Endothelial cell of hepatic sinusoid (primary cell): Measurements from ENCODE around the gene MAGEC3.
"Not testable (repeated sequence)": the region's sequence is repeated elsewhere in the genome, so short reads cannot be mapped to it uniquely, and the experiment has no call there.

Experiments used
- in situ Hi-C: cut with HindIII; loops from 2 replicates; pipeline ENCODE4 v1.10.0; 2017; ENCODE audit warnings: low sequenced_read_pairs

Gene MAGEC3

DNA sequence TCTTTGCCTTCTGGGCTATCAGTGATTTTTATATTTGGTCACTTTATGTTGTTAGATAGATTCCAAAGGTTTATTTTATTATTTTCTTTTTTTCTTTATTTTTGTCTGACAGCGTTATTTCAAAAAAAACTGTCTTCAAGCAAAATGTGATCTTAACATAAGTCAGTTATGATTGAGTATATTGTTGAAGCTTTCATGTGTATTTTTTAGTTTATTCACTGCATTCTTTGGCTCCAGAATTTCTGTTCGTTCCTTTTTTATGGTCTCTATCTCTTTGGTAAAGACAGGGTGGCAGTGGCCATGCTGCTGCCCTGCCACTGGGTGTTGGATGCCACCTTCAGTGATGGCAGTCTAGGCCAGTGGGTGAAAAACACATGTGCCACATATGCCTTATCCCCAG lies at the start of gene MAGEC3:
Gene MAGEC3 (plus strand): TSS at position 301 of the 400 bp plus-strand sequence. CDS start 0 bp downstream, at position 301.
- in situ Hi-C loops = loop anchor here (5.0 kb wide), 1 partner anchor 101 kb away; no protein-coding TSS in a partner anchor

DNA sequence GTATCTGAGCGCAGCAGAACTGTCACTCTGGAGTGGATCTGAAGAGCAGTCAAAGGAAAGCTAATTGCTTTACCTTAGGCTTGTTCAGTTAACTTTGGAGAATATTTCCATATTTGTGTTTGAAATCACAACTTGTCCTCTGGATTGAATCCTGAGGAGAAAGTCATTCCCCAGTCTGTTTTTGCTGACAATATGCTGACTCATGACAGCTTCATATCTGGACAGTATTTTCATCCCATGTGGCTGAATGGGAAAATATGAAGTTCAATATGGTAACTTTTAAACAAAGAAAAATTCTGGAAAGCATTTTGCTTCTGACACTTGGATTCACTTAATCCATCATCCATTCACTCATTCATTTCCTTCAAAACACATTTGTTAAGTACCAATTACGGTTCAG lies 46.3 kb upstream of the MAGEC3 start:
- in situ Hi-C loops = no loop called here

- in situ Hi-C loops = no loop called here
Observed at GRCh38 chrX:141811438-141811837, 26.7 kb upstream of the MAGEC3 start.

DNA sequence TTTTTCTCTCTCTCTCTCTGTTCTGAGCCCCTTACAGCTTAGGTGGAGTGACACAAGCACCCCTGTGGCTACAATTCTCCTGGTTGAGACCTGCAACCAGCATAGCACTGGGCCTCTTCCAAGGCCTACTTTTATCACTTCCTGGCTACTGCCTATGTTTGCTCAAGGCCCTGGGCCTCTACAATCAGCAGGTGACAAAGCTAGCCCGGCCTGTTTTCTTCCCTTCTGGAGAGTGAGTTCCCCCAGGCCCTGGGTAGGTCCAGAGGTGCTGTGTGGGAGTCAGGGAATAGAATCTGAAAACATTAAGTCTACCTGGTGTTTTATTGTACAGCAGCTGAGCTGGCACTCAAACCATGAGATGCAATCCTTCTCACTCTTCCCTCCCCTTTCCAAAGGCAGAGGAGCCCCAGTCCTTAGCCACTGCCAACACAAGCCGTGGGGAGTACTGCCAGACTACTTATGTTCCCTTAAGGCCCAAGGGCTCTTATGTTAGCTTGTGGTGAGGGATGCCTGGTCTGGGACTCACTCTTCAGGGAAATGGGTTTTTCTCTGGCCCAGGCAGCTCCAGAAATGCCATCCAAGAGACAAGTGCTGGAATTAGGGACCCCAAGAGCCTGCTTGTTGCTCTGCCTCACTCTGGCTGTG lies 23.8 kb upstream of the MAGEC3 start:
- in situ Hi-C loops = no loop called here

- in situ Hi-C loops = no loop called here
Observed at GRCh38 chrX:141815904-141816303, 22.2 kb upstream of the MAGEC3 start.

GRCh38 chrX:141832247-141832646 lies 5.9 kb upstream of the MAGEC3 start:
- in situ Hi-C loops = no loop called here

GRCh38 chrX:141839856-141840255 lies 1.7 kb downstream of the MAGEC3 start:
- in situ Hi-C loops = loop anchor here (5.0 kb wide), 1 partner anchor 103 kb away; no protein-coding TSS in a partner anchor

GRCh38 chrX:141857479-141857878 lies 19.4 kb downstream of the MAGEC3 start:
- in situ Hi-C loops = no loop called here

DNA sequence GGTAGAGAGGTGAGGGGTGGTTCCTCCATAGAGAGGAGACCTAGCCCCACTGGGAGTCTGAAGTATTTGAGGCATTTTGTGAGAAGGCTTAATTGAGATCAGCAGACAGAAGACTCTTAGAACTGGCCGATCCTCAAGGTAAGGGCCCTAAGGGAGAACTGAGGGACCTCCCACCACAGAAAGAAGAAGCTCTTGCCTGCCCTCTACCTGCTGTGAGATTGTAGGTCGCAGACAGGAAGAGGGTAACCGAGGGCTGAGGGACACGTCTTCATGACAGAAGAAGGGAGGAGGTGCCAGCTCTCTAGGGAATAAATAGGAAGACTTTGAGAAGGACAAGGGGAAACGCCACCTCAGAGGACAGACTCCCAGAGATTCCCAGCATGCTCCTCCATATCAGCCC lies 41.5 kb downstream of the MAGEC3 start:
- in situ Hi-C loops = no loop called here

DNA sequence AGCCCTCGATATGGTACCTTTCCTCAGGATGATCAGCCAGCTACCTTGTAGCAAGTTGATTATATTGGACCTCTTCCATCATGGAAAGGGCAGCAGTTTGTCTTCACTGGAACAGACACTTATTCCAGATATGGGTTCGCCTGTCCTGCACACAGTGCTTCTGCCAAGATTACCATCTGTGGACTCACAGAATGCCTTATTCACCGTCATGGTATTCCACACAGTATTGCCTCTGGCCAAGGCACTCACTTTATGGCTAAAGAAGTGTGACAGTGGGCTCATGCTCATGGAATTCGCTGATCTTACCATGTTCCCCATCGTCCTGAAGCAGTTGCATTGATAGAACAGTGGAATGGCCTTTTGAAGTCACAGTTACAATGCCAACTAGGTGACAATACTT lies 50.7 kb downstream of the MAGEC3 start:
- in situ Hi-C loops = not testable (repeated sequence)

- in situ Hi-C loops = no loop called here
Observed at GRCh38 chrX:141894733-141895132, 56.6 kb downstream of the MAGEC3 start.

DNA sequence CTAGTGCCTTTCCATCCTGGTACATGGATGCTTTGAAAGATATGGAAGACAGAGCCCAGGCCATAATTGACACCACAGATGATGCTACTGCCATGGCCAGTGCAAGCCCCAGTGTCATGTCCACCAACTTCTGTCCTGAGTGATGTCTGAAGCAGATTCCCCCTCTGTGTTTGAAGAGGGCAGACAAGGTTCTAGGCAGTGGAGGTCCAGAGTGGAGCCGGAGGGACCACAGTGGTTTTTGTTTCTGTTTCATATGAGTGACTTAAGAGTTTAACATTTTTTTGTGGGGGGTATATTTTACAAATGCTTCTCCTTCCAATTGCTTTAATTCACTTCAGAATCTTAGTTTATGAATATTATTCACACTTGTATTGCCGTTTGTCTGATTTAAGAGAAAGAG lies 59.6 kb downstream of the MAGEC3 start:
- in situ Hi-C loops = no loop called here

- in situ Hi-C loops = no loop called here
Observed at GRCh38 chrX:141902366-141902765, 64.2 kb downstream of the MAGEC3 start.

GRCh38 chrX:141903400-141904155 lies 65.5 kb downstream of the MAGEC3 start, which contains the start of gene MAGEC1:
TSS of gene MAGEC1 (plus strand) at chrX:141903894. CDS start at chrX:141905073, 1,179 bp downstream.
- in situ Hi-C loops = no loop called here

DNA sequence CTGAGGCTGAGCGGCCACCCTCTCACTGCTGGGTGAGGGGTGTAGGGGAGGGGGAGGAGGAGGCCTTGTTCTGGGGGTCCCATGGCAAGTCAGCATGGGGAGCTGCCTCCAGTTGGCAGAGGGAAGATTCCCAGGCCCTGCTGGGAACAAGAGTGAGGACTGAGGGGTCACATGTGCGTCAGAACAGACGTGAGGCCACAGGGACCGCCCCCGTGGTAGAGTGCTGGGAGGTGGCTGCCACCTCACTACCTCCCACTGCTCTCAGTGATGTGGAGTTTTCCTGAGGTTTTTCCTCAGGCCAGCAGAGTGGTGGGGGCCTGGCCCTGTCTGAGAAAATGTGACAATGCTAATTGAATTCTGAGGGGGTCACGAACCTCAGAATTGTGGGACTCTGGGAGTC lies 66.1 kb downstream of the MAGEC3 start:
- in situ Hi-C loops = no loop called here

DNA sequence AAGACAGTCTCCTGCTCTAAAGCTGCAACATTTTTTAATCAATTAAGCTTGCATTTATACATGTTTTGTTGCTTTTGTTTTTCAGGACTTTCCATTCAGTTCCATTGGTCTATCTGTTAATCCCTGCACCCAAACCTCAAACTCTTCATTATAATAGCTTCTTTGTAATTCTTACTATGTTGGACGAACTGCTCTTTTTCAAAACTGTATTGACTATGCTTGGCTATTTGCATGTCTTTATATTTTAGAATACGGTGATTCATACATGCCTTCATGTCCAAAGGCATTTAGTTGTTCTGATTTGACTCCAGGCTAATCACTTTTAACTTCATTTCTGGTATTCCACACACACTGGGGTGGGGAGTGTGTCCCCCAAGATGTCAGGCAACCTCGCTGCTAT lies 79.7 kb downstream of the MAGEC3 start:
- in situ Hi-C loops = no loop called here

DNA sequence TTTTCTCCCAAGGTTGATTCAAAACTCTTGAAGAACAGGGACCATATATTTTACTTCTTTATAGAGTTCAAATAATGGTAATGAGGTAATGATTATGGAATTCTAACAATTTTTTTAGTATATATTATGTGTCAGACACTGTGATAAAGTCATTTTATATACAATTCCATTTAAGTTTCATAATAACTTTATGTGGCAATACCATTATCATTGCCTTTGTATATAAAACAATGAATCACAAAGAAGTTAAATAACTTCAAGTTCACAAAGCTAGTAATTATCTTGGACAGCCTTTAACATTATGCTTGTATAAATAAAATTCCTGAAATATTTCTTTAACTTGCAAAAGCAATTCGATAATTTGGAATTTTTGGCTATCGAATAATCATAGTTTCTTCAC lies 86.2 kb downstream of the MAGEC3 start:
- in situ Hi-C loops = no loop called here

DNA sequence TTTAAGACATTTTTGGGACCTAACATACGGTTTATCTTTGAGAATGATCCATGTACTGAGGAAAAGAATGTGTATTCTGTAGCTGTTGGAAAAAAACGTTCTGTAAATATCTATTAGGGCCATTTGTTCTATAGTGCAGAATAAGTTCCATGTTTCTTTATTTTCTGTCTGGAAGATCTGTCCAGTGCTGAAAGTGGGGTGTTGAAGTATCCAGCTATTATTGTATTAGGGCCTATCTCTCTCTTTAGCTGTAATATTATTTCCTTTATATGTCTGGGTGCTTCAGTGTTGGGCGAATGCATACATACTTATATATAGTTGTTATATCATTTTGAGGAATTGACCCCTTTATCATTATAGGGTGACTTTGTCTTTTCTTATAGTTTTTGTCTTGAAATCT lies 90.3 kb downstream of the MAGEC3 start:
- in situ Hi-C loops = no loop called here

DNA sequence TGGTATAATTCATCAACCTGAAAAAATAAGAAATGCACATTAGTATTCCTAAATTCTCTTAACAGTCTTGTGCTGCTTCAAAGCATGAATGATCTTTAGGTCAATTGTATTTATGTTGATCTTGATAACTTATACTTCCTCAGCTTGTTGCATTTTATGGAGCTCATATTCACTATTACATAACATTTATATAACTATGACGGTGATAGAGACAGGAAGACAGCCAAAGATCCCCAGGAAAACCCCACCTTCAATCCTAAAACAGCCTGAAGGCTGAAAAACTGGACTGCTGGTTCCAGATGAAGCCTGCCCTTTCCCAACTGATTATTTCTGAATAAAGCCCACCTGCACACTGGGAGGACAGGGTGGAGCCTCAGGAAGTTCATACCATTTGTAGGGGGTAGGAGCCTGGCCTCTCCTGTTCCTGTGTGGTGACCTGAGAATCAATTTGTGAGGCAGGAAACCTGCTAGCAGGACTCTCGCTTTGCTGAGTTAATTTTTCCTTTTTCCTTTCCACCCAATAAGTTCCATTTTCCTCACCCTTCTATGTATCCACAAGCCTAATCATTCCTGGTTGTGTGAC lies 96.0 kb downstream of the MAGEC3 start:
- in situ Hi-C loops = no loop called here

- in situ Hi-C loops = no loop called here
Observed at GRCh38 chrX:141935645-141936044, 97.5 kb downstream of the MAGEC3 start.

DNA sequence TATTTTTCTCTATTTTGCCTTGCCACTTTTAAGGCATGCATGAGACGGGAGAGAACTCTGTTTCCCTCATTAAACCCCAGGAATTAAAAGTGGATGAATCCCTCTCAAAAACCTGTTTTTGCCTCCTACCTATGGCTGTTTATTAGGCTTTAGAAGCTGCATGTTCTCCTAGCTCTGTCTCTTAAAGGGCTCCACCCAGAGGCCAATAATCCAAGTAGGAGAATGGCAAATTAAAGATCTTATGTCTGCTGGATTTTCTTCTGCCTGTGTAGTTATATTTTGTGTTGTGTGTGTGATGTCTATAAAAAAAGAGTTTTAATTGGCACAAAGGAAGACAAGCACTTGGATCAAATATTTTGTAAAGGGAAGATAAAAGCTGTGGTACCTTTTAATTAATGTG lies 98.0 kb downstream of the MAGEC3 start:
- in situ Hi-C loops = no loop called here

DNA sequence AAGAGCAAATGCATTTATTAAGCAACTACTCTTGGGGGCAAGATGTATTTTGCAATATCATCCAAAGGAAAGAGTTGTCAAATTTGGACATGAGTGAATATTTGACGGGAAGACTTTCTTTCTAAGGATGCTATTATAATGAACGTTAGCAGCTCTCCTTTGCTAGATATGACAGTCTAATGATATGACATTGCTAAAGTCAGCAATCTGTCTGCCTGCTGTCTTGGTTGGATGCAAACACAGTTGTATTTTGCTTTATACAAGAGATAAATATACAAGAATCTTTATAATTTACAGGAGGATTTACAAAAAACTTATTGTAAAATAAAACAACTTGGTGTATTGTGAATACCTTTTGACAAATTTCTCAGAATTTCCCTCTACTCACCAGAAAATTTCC lies 103.1 kb downstream of the MAGEC3 start:
- in situ Hi-C loops = no loop called here
